Measurements from ENCODE around the gene MAPK11.

DNA sequence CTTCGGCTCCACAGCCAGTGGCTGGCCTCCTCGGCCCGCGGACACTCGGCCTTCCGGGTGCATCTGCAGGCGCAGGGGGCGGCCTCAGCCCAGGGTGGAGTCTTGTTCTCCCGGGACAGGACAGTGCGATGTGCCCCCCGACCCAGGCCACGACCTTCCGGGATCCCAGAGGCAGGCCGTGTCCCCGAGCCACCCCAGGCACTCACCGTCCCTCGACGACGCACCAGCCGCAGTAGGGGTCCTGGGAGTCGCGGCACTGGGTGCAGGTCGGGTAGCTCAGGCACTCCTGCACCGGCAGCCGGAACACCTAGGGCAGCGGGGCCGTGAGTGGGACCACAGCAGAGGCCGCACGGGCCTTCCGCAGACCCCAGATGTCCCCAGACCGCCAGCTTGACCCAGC lies 17.6 kb upstream of the MAPK11 start:
- TF ChIP-seq, protein P1, sequence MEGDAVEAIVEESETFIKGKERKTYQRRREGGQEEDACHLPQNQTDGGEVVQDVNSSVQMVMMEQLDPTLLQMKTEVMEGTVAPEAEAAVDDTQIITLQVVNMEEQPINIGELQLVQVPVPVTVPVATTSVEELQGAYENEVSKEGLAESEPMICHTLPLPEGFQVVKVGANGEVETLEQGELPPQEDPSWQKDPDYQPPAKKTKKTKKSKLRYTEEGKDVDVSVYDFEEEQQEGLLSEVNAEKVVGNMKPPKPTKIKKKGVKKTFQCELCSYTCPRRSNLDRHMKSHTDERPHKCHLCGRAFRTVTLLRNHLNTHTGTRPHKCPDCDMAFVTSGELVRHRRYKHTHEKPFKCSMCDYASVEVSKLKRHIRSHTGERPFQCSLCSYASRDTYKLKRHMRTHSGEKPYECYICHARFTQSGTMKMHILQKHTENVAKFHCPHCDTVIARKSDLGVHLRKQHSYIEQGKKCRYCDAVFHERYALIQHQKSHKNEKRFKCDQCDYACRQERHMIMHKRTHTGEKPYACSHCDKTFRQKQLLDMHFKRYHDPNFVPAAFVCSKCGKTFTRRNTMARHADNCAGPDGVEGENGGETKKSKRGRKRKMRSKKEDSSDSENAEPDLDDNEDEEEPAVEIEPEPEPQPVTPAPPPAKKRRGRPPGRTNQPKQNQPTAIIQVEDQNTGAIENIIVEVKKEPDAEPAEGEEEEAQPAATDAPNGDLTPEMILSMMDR (conservative IDR thresholded peaks at IDR 0.05; ENCODE audit: low read length) = no peak
- TF ChIP-seq EZH2phosphoT487 (IDR thresholded peaks at IDR 0.05; ENCODE audit: borderline replicate concordance) = no peak
